NCI-H2107 treated with DMSO at 0.1 percent for 48 hours (cell line): ENCODE data around the gene DUSP12.

ENCODE experiments used
- DNase-seq: peaks from one replicate; lab custom pipeline; 2025; ENCODE audit not compliant: unreplicated experiment; lab: John Stamatoyannopoulos, UW

DUSP12 gene

DNA sequence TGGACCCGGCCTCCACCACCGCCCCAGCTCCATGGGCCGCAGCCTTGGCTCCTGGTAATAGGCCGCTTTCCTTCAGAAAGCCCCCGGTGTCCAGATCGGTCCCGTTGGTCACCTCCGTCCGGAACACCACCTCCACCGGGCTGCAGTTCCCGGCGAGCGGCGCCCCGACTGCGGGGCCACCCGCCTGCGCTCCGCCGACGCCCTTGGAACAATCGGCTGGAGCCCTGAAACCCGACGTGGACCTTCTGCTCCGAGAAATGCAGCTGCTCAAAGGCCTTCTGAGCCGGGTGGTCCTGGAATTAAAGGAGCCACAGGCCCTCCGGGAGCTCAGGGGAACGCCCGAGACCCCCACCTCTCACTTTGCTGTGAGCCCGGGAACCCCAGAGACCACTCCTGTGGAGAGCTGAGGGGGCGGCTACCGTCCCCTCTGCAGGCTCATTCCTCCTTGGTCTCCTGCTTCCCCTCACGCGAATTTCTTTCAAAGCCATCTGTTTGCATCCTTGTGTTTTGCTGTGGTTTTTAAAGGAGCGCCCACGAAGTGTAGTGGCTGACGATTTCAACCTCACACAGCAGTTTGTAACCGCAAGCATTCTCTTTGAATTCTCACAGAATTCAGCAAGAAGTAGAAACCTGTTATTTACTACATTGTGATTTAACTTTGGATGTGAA lies 22.2 kb upstream of the DUSP12 start:
- DNase-seq: no peak

DNA sequence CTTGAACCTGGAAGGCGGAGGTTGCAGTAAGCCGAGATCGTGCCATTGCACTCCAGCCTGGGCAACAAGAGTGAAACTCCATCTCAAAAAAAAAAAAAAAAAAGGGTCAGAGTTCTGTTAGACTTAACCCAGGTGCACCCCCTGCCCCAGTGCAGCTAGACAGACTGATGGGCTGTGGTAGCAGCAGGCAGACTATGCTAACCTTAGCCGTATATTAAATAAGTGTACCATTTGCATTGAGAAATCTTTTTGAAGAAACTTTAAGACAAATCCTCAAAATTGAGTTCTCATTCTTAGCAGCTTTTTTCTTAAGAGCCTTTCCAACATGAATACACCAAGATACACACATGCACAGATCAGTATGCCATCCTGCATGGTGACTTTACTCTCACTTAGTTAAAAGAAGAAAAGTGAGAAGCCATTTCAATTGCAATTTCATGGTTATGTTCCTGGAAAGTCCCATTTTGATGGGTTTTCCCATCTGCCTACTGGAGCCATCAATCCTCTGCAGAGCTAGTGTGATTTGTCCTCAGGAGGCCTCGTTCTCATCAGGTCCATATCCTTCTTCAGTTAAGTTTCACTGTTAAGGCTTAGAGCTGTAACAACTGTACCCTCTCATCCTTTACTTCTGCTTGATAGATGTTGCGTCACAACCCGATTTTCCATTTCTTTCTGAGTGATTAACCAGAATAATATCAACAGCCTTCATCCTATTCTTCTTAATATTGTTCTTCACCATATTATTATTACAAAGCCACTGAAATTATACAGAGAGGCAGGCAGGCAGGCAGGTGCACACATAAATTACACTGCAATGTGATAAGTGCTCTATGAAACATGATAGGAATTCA lies 21.0 kb upstream of the DUSP12 start:
- no peak for DNase-seq

DNA sequence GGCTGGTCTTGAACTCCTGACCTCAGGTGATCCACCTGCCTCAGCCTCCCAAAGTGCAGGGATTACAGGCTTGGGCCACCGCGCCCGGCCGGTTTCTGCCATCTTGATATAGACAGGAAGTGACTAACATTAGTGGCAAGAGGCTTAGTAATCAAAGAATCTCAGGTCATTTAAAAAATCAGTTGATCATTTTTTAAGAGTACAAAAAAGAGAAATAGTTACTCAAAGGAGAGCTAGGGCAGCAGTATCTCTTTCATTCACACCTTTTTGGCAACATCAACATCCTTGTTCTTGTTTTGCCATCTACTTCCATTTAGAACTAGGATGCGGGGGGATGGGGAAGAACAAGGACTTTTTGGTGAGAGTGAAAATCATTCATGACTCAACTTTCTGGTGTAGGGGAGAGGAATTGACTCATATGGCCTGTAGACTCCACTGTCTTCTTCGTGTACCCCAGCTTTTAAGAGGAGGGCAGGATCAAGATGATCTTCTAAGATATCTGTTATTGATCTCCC lies 19.5 kb upstream of the DUSP12 start:
- no peak for DNase-seq

DNA sequence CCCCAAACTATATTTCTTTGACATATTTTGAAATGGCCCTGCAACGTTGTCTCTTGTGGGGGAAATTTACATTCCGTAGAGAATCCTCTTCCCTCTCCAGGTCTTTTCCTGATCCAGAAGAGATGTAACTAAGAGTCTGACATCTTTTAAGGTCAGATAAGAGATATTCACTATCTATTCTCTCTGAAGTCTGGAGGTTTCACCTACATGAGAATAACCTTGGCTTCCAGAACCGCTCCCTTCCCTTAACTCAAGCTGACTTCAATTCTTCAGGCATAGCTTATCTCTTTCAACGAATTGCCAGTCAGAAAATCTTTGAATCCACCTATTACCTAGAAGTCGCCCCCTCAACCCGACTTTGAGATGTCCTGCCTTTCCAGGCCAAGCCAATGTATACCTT lies 18.3 kb upstream of the DUSP12 start:
- no peak for DNase-seq

DNA sequence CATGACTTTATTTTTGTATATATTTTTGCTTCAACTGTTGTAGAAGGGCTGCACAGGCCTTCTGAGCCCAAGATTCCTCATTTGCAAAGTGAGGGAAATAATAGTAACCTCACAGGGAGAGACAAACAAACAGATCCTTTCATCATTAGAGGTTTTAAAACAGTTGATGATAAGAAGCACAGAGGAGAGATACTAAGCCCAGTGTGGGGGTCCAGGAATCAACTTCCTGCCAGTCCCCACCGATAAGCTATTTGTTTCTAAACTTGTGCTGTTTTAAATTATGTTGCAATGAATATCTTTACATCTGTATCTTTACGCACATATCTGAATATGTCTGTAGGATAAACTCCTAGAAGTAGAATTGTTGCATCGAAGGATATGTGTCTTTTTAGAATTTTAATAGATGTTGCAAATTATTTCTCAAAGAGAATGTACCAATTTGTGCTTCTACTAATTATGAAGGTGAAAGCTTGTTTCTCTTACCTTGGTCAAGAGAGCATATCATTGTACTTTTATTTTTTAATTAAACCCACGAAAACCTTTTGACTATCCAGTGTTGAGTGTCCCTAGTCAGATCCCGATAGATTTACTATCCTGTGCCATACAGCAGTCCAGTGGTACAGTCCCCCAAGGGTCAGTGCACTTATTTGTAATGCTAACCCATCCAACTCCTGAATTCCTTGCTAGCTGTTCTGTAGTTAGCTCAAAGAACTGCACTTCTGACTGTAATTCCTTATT lies 17.4 kb upstream of the DUSP12 start:
- DNase-seq: no peak

DNA sequence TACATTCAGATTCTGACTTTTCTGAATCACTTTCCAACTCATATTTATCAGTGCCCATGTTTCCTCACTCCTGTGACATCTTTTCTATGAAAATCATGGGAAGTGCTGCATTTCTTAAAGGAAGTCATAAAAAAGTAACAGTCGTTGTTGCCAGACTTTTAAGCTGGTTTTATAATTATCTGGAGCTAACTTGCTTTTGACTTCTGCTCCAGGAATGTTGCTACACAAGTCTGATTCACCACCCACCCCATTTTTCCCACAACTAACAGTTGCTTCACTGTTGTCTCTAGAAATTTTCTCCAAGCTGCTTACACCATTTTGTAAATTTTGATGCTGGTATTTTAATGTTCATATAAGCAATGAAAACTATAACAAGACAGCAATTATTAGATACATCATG lies 16.1 kb upstream of the DUSP12 start:
- no peak for DNase-seq

DNA sequence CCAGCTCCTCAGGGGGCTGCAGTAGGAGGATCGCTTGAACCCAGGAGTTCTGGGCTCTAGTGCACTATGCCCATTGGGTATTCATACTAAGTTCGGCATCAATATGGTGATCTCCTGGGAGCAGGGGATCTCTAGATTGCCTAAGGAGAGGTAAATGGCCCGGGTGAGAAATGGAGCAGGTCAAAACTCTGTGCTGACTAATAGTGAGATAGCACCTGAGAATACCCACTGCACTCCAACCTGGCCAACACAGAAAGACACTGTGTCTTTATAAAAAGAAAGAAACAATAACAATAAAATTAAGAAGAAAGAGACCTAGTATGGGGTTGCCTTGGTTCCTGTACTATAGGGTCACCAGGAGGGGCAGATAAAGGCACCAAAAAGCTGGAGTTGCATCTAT lies 13.7 kb upstream of the DUSP12 start:
- DNase-seq: no peak

DNA sequence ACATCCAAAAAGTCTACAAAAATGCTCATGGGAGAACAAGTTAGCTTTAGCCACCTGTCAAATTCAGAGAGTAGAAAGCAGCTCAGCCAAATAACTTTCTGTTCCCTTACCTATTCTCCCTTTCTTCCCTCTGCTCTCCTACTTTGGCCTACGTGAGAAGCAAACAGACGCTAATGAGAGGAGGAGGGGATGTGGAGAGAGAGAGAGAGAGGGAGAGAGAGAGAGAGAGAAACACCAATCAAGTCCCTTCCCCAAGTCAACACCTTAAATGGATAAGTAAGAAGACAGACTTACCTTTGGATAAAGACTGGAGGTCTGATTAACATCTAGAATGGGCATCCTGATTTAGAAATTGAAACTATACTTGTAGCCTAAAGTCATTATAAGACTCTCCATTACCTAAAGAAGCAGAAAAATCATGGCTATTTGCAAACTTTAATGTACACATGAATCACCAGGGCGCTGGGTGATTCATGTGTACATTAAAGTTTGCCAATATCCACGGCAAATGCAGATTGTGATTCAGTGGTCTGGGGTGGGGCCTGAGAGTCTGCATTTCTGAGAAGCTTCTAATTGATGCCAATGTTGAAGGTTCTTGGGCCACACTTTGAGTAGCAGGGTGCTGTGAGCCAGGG lies 13.1 kb upstream of the DUSP12 start:
- no peak for DNase-seq

DNA sequence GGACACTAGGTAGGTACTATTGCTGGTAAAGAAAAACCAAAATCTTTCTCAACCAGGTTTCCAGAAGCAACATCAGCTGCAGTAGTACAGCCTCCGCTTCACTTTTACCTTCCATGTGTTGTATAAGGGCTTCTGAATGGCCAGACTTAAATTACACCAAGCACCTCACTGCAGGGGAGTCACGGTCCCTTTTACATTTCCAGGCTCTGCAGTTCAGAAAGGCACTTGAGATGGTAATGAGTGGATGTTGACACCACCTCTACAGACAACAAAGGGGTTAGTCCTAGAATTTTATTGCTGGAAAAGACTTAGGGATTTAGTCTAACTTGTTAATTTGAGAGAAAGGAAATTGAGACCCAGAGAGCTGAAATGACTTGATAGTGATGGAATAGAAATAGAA lies 12.0 kb upstream of the DUSP12 start:
- peak; percentile 80 for DNase-seq

DNA sequence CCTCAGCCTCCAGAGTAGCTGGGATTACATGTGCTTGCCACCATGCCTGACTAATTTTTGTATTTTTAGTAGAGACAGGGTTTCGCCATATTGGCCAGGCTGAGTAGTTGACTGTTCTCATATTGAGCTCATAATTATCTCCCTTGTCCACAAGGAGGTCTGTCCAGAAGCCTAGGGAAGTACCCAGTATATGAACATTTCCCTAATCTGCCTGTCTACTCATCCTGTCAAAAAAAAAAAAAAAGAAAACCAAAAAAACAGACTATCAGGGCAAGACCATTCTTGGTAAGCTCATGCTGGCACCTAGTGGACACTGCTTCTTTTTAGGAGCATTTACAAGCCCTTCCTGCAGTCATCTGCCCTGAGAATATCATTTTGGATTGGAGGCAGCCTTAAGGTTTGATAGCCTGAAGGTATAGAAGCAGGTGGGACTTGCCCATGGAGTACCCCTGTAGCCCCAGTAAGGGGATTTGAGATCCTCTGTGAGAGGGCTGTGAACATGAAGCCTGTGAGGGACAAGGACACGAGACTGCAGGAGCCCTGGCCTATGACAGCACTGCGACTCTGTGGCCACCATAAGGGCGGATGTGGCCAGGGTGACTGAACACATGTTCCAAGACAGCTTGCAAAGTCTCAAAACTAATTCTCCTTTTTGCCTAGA lies 10.8 kb upstream of the DUSP12 start:
- DNase-seq: peak; percentile 9

DNA sequence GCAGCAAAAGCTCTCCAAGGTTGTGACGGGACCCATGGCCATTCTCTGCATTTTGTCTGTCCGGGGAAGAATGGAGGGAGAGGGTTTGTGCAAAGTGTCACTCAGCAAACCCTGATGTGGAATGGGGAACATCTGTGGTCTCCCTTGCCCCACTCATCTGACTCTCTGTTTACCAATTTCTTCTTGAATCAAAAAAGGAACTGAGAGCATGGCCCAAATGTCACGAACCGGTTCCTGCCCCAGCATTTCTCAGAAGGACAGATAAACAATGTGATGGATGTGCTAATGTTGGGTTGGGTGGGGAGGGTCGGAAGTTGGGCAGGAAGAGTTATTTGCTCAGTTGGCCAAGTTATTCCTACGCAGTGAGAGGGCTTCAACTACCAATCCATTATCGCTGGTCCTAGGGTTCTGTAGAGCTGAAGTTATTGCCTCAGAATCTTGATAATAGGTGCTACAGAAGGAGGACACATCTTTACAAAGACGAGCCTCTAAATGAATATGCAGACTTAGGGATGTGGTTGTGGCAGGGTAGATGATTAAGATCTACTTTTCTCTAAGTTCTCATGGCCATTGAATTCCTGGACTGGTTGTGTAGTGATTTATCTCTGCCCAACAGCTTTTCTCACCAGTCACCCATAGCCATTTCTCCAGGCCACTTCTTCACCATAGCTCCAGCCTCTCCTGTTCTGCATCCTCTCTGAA lies 9.6 kb upstream of the DUSP12 start:
- DNase-seq: no peak

DNA sequence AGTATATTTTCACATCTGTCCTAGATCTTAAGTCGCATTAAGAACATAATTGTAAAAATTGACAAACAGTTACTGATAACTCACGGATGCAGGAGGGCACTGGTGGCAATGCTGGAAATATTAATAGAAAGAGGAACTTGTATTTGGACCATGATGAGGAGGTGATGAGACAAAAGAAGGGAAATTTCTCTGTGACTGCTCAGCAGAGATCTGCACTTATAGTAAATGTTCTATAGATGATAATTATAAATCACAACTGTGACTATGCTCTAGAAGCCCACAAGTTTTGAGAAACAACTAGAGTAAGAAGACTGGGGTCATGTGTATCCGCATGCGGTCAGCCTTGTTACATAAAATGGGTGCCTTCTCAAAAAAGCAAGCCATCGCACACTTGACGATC lies 8.7 kb upstream of the DUSP12 start:
- DNase-seq: no peak

DNA sequence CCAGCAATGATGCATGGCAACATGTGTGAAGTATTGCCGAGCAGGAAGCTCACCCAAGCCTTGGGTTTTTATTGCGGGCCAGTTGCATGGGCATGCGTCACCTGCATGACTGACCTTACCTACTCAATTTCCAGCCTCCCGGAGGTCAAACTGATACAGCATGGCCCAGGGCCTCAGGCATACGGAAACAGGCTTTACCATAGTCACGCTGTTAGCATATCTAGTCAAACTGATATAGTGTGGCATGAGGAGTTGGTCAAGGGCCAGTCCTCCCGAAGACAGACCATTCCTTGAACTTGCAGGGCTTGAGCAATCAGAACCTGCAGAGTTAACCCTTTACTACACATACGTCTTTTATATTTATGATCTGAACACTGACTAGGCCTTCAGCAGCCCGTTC lies 6.4 kb upstream of the DUSP12 start:
- DNase-seq: no peak

DNA sequence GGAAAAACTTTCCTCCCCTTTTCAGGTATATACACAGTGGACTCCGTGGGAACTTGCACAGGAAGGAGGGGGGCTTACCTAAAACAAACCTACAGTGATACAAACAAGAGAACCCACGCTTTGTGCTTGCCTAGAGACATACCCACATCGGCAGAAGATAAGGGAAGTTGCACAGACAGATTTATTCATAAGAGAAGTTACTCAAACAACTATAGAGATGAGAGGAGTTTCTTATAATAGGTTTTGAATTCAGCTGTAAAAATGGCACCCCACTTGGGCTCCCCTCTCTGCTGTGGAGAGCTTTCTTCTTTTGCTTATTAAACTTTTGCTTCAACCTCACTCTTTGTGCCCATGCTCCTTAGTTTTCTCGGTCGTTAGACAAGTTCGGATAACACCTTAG lies 1.8 kb upstream of the DUSP12 start:
- DNase-seq: no peak

DNA sequence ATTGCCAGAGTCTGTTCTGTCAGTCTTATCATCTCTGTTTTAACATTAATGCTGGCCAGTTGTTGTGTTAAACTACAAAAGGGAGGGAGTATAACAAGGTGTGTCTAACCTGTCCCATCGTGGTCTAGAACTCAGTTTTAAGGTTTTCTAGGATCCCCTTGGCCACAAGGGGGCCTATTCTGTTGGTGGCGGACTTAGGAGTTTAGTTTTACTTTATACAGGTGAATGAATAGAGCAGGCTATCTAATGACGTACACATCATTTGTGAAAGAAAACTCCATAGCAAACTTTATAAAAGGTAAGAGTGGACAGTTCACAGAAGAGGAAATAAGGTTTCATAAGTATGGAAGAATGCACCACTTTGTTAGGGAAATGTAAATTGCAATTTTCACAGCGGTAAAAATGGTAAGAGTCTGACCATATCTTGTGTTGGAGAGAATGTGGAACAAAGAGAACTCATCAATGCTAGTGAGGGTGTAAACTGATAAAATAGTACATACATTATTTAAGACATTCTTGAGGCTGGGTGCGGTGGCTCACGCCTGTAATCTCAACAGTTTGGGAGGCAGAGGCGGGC lies 14.0 kb downstream of the DUSP12 start:
- peak; percentile 13 for DNase-seq

DNA sequence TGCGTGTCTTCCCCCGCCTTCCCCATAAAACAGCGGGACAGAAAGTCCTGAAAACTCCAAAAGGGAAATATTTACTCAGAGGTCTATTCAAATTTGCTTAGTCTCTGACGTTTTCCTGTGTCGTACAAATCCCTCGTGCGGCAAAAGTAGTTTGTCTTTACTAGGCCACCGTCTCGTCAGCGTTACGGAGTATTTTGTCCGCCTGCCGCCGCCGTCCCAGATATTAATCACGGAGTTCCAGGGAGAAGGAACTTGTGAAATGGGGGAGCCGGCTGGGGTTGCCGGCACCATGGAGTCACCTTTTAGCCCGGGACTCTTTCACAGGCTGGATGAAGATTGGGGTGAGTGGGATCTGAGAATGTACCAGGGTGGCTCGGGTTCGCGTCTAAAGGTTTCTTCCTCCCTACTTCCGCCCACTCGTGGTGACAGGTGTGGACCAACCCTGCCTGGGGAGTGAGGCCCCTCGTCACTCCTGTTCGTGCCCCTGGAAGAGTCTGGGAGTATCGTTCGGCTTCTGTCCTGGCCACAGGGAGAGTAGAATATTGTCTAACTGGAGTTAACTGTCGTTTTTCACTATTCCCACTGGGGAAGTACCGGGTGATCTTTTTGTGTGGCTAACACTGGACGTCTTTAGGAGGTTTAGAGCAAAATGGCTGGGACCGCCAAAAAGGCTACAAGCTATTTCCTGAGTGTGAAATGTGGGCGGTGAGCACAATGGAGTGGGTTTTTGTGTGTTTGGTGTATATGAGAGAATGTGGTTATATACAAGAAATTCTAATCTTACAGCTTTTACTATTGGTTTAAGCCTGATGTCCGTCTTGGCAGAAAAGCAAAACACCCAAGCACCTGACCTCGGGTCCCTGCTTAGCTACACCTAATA lies 16.8 kb downstream of the DUSP12 start, which contains the start of gene ATF6:
Gene ATF6, plus strand, starts transcription at position 219 of the 880 bp plus-strand sequence. Its CDS starts 41 bp downstream, at position 260.
- DNase-seq: peak; percentile 95

DNA sequence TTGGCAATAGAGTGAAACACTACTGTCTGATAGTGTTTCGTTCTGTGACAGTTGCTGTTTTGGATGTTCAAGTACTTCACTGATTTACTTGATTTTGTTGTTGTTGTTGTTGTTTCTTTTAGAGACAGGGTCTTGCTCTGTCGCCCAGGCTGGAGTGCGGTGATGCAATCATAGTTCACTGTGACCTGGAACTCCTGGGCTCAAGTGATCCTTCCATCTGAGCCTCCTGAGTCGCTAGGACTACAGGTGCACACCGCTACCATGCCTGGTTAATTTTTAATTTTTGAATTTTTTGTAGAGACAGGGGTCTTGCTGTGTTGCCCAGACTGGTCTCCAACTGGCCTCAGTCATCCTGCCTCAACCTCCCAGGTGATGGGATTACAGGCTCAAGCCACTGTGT lies 18.9 kb downstream of the DUSP12 start:
- DNase-seq: no peak

DNA sequence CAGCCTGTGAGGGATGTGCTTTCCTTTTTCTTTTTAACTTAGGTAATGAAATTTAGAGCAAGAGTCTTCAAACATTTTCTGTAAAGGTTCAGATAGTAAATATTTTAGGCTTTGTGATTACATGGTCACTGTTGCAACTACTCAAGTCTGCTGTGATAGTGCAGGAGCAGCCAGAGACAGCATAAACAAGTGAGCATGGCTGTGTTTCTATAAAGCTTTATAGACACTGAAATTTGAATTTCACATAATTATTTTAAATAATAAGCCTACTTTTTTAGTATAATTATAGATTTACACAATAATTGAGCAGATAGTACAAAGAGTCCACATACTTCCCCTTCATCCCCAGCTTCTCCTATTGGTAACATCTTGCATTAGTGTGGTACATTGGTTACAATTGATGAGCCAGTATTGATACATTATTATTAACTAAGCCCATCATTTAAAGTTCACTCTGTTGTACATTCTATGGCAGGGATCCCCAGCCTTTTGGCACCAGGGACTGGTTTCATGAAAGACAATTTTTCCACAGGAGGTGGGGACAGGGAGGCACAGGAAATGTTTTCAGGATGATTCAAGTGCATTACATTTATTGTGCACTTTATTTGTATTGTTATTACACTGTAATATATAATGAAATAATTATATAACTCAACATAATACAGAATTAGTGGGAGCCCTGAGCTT lies 19.5 kb downstream of the DUSP12 start:
- DNase-seq: no peak
